GM21737 (cell line): ENCODE results near the gene ZBTB4.
"Not testable (repeated sequence)": the region's sequence is repeated elsewhere in the genome, so short reads cannot be mapped to it uniquely, and the experiment has no call there.

ENCODE experiments used
- ATAC-seq: cut with Tn5 transposase; IDR thresholded peaks from one replicate; pipeline ENCODE4 v1.9.1; 2021; ENCODE audit warnings: mild to moderate bottlenecking, moderate library complexity; ENCODE audit not compliant: unreplicated experiment

The ZBTB4 gene

GRCh38 chr17:7470457-7470973, 8.9 kb downstream of the ZBTB4 start:
- not testable (repeated sequence) for ATAC-seq

DNA sequence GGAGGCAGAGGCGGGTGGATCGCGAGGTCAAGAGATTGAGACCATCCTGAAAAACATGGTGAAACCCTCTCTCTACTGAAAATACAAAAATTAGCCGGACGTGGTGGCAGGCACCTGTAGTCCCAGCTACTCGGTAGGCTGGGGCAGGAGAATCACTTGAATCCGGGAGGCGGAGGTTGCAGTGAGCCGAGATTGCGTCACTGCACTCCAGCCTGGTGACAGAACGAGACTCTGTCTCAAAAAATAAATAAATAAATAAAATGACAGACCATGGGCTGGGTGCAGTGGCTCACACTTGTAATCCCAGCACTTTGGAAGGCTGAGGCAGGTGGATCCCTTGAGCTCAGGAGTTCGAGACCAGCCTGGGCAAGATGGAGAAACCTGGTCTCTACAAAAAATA, 9.6 kb downstream of the ZBTB4 start:
- not testable (repeated sequence) for ATAC-seq

DNA sequence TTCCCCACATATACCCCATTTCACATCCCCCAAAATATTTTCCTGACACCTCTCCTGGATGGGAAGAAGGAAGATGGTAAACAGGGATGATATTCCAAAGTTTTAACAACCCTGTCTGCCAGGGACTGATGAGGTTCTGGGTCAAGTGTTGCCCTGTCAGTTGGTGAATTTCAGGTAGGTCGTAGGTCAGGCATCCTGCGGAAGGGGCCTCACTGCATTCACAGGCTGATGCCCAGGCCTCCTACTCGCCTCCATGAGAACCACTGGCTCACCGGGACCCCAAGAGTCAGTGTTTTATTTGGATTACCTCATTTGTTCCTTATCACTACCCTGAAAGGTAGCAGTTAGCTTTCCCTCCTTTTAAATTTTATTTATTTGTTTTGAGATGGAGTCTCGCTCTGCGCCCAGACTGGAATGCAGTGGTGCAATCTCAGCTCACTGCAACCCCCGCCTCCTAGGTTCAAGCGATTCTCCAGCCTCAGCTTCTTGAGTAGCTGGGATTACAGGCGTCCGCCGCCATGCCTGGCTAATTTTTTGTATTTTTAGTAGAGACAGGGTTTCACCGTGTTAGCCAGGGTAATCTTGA, 10.5 kb downstream of the ZBTB4 start:
- no peak for ATAC-seq

- no peak for ATAC-seq
Measured at GRCh38 chr17:7468290-7468689, 11.1 kb downstream of the ZBTB4 start.

GRCh38 chr17:7467498-7467897, 11.9 kb downstream of the ZBTB4 start:
- ATAC-seq = no peak

- no peak for ATAC-seq
Measured at GRCh38 chr17:7466639-7467341, 12.6 kb downstream of the ZBTB4 start.

- no peak for ATAC-seq
Measured at GRCh38 chr17:7466318-7466638, 13.2 kb downstream of the ZBTB4 start.

GRCh38 chr17:7465597-7466275, 13.7 kb downstream of the ZBTB4 start:
- no peak for ATAC-seq

- no peak for ATAC-seq
Measured at GRCh38 chr17:7464081-7464480, 15.3 kb downstream of the ZBTB4 start.

DNA sequence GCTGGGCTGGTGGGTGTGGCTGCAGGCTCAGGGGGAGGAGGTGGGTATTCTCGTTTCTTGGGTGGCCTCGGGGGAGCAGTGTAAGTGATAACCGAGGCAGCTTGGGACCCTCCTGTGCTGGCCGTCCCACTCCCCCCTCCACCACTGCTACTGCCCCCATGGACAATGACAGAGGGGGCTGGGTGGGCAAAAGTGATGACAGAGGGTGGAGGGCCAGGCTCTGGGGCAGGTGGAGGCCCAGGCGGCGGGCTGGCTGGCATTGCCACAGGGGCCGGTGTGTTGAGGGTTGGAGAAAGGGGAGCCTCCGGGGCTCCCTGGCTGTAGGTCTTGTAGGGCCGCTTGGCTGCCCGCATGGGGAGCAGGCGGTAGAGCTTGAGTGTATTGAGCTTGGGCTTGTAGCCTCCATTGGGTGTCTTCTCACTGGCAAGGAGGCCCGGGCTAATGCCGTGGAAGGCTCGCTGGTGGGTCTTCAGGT, 16.0 kb downstream of the ZBTB4 start:
- no peak for ATAC-seq

DNA sequence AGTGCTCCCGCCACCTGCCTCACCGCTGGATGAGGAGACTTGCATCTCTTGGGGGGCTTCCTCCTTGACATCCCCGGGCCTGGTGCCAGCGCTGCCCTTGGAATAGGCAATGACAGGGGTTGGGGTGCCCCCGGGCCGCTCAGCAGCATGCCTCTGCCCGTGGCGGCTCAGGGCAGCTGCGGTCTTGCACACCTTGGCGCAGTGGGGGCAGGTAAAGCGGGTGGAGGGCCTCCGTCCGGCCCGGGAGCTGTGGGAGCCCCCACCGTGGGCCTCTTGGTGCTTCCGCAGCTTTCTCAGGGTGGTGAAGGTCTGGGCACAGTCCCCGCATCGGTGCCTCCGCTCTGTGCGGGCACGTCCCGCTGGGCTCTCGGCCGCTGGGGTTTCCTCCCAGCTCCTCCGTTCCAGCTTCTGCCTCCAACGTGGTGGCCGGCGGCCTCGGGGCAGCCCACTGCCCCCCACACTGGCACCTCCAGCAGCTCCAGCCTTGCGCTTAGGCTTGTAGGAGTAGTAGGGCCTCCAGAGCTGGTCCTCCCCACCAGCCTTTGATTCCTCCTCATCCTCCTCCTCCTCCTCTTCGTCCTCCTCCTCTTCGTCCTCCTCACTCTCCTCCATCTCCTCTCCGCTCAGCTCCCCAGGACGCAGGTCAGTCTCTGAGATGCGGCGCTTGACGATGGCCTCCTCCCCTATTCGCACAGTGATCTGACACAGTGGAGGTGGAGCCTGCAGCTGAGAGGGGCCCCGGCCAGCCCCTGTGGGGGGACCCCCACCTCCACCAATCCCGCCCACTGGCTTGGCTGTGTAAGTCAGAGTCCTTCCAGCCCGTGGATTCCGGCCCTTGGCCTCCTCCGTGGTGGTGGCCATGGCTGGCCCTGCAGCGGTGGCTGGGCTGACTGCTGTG, 16.7 kb downstream of the ZBTB4 start:
- no peak for ATAC-seq

DNA sequence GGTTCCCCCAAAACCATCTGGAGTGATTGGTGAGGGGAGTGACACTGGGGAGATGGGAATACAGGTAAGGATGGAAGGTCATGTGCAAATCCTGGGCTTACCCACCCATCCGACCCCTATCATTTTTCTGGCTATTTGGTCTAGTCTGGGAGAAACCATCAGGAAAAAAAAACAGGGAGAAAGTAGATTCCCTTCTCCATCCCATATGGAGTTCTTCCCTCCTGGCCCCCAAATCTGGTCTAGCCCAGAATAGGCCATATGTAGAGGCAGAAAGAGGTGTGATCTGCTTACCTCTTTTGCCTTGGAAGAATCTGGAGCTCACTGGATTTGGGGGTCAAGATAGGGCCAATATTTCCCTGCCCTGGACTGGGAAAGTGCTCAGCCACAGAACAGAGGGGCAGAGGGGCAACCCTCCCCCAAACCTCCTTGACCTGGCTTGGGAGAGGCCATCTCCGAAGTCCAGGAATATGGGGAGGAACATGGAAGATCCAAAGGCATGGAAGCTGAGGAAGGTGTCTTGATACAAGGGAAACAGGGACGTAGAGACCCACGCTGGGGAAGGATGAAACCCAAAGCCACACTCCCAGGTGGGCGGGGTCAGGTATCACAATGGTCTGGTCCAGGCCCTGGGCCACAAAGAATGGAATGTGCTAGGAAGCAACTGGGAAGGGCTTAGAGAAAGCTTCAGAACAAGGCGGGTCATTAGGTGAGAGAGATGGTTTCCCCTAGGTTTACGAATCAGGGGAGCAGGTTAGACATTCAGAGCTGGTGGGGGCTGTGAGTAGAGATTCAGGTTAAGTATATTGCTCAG, 18.4 kb downstream of the ZBTB4 start:
- no peak for ATAC-seq

GRCh38 chr17:7459961-7460545, 19.4 kb downstream of the ZBTB4 start:
- no peak for ATAC-seq

- ATAC-seq = no peak
Measured at GRCh38 chr17:7448461-7448860, 31.0 kb downstream of the ZBTB4 start.

DNA sequence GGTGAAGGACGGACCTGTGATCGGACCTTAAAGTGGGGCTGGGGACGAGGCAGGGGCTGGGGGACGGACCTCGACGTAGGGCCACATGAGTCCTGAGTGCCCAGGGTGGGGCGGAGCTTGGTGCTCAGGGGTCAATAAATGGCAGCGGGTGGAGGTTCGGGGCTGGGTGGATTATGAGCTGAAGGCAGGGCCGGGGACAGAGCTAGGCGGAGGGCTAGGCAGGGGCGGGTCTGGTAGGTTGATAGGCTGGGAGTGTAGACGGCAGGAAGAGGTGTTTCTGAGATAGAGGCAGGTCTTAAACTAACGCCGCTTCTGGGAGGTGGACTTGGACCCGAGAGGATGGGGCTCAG, 33.8 kb downstream of the ZBTB4 start:
- no peak for ATAC-seq

DNA sequence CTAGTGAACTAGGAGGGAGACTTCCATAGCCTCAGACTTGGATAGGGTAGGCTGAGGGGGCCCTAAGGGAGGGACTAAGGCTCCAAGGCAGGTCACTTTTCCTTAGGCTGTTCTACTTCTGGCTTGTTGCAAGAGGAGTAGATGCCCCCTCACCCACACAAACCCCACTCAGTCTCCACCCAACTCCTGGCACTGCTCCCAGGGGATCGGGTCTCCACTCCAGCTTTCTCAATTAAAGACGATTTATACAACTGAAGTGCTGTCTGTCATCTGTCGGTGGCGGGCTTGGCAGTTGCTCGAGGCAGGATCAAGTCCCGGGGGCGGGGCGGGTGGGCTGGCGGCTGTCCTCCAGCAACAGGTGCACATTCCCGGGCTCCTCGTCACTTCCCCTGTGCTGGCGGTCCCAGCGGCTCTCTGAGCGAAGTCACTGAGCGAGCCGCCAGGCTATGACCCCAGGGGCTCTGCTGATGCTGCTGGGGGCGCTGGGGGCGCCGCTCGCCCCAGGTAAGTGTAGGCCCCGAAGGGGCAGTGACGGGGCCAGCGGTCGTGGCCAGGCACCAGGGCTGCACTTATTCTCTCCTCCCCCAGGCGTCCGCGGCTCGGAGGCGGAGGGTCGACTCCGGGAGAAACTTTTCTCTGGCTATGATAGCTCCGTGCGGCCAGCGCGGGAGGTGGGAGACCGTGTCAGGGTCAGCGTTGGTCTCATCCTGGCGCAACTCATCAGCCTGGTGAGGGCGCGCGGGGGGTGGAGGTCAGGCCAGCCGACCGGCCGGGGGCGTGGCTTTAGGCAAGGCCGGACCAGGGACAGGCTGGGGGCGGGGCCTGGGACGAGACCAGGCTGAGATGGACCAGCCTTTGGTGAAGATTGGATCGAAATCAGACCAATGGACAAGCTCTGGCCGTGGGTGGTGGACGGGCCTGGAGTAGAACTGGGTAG, 34.5 kb downstream of the ZBTB4 start, which contains the start of gene CHRNB1:
Gene CHRNB1 (plus strand): TSS at position 380 of the 937 bp plus-strand sequence. CDS start 67 bp downstream, at position 447.
- ATAC-seq = no peak

DNA sequence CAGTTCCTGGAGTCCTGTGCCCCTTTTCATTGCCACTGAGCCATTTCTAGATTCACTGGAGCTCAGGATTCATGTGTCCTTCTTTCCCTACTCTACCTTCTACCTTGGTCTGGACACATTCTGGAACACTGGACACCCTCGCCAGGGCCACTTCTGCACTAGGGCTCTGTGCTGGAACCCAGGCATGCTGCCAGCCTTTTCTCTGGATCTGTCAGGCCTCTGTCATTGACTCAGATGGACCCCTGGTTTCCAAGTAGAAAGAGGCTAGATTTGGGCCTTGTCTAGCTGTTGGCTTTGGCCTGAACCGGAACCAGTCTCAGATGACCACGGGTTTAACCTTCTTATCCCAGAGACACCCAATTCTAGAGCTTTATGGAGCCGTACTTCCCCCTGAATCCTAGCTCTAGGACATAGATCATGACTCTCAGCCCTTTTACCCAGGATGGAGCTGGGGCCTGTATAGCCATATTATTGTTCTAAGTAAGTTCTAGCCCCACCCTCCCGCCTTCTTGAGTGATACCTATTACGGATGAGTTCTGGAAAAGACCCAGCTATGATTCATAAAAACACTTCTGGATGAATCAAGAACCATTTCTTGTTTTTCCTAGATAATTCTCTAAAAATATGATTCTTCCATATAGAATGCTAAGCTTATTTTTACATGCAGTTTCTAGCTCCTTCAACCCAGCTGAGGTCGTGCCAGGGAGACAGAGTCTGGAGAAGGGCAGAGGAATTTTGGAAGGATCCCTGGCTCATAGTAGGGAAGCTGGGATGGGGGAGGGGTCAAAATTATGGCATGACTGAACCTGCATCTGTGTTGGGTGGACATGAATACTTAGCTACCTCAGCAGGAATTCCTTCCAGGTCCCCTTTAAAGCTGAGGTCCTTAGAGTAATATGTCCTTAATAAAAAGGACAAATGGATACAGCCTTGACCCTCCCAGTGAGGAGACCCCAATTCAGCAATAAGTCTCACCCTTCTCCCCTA, 35.6 kb downstream of the ZBTB4 start:
- no peak for ATAC-seq
